ENCODE measurements around the gene ALDH6A1. TPM values are rescaled to one million over a fixed set of nuclear protein-coding genes. Genes with fewer than 3 reads are reported as not detected.

Gene ALDH6A1
- total and polyA plus RNA-seq, 2 of the 8 experiments (the other 6 are each of a cell fraction or from before 2014, with no cell fraction given), result 12.1 to 28.7 TPM

- no peak overlapping the region for H2BK15ac ChIP-seq (ENCODE audit: low read length)
- FAIRE-seq, result no peak
- POLR2A ChIA-PET (ENCODE audit: partially characterized antibody), result interaction anchor here (1.1 kb wide), 1 partner anchor 70 kb away, joined by 3 read pairs; the partner anchor contains the start of genes COQ6 and FAM161B
These were observed 64.7 kb downstream of the ALDH6A1 start for GRCh38 chr14:74019408-74020137.

More at GRCh38 chr14:74019408-74020137, 64.7 kb downstream of the ALDH6A1 start:
- H3K4ac ChIP-seq (replicated peaks; ENCODE audit: insufficient read length, low read depth, low read length), result no peak overlapping the region
- H3K4me2 ChIP-seq (ENCODE audit: insufficient read depth in 1 of 2, low read depth in 2 of 2, low read length in 2 of 2), result peak overlapping the region; percentile 82 to 84
- no peak overlapping the region for H4K91ac ChIP-seq (replicated peaks; ENCODE audit: insufficient read length, low read length)
- DNase-seq (ENCODE audit: low read depth in 1 of 2, low spot score in 2 of 2), result no peak
- peaks cover 0 to 2% (median 0%) of the 10 kb centered on the region in 4 experiments; a peak in 1 of 7 replicates for H3K4me1 ChIP-seq (replicated peaks in 1 of 4; ENCODE audit: control insufficient read depth in 3 of 4, insufficient read depth in 4 of 4, low read length in 3 of 4)
- H3K18ac ChIP-seq (ENCODE audit: extremely low read depth, low read length), result no peak overlapping the region; the same call in 1 of the 2 replicates
- no peak overlapping the region for H2BK120ac ChIP-seq (replicated peaks; ENCODE audit: low read depth, low read length)
- 13% methylated on average over 21 of the region's 21 CpGs; no CpG with 5 or more reads in 1 of the 2 experiments for WGBS, 2 experiments (ENCODE audit: extremely low coverage in 1 of 2, insufficient coverage in 1 of 2, insufficient read length in 1 of 2, insufficient replicate concordance in 2 of 2, low coverage in 1 of 2, low lambda C conversion rate in 2 of 2, missing lambda C conversion rate in 1 of 2)
- H2AK5ac ChIP-seq (ENCODE audit: low read depth, low read length), result no peak overlapping the region
- no peaks in the 10 kb centered on the region for H3K79me1 ChIP-seq (ENCODE audit: low read depth, low read length)
- no peak overlapping the region for H2BK12ac ChIP-seq (ENCODE audit: low read depth, low read length)
- no peak overlapping the region for H3K56ac ChIP-seq (replicated peaks; ENCODE audit: insufficient read length, low read depth, low read length)
- CTCF ChIA-PET (ENCODE audit: partially characterized antibody), result interaction anchor here (0.9 kb wide), 1 partner anchor 19 kb away, joined by 3 read pairs; no protein-coding TSS in a partner anchor
- no peaks in the 10 kb centered on the region for H4K20me1 ChIP-seq (replicated peaks in 1 of 2; ENCODE audit: control insufficient read depth in 1 of 2, insufficient read depth in 2 of 2, low read length in 2 of 2)
- peak overlapping the region; percentile 85; the same call in 1 of the 2 replicates for H4K8ac ChIP-seq (ENCODE audit: extremely low read depth, insufficient read depth, low read length)
- H3K79me2 ChIP-seq (ENCODE audit: control insufficient read depth in 1 of 2, insufficient read depth in 2 of 2, low read length in 2 of 2), result no peaks in the 10 kb centered on the region
- H3K14ac ChIP-seq (ENCODE audit: insufficient read length), result no peak overlapping the region
- peak overlapping the region in 2 of 4 experiments; percentile 54 to 60; a peak in 3 of 7 replicates for H3K9ac ChIP-seq (replicated peaks in 1 of 4; ENCODE audit: extremely low read depth in 1 of 4, low read depth in 3 of 4, low read length in 3 of 4)
- H2BK5ac ChIP-seq (ENCODE audit: low read depth, low read length), result no peak overlapping the region
- H2AFZ ChIP-seq (ENCODE audit: low read length), result peak overlapping the region; percentile 94; the same call in 1 of the 2 replicates
- no peak overlapping the region for H3K23ac ChIP-seq (ENCODE audit: insufficient read length)
- H2BK20ac ChIP-seq (ENCODE audit: low read length), result no peak overlapping the region
- TF ChIP-seq SRF (IDR thresholded peaks at IDR 0.05; ENCODE audit: low read depth, low read length) (no peak), TAF1 (IDR thresholded peaks at IDR 0.05; ENCODE audit: low read depth, low read length) (0 out of 2 replicates have a peak, but pooled peaks have one; percentile 7), ZNF274 (IDR thresholded peaks at IDR 0.05; ENCODE audit: borderline replicate concordance, extremely low read depth, low read length) (no peak), KDM1A (IDR thresholded peaks at IDR 0.05; ENCODE audit: borderline replicate concordance, low read length) (no peak), RXRA (IDR thresholded peaks at IDR 0.05; ENCODE audit: insufficient read depth, low read depth, low read length) (no peak), CREB1 (IDR thresholded peaks at IDR 0.05) (no peak), GTF2F1 (IDR thresholded peaks at IDR 0.05; ENCODE audit: borderline replicate concordance, low read depth, low read length) (no peak), TEAD4 (IDR thresholded peaks at IDR 0.05; ENCODE audit: low read depth, low read length) (no peak)
- H3K27ac ChIP-seq (ENCODE audit: low read depth, low read length), result no peak overlapping the region
- no peak overlapping the region for H4K5ac ChIP-seq (ENCODE audit: insufficient read length, low read depth, low read length)
- H3K27me3 ChIP-seq (replicated peaks in 1 of 4; ENCODE audit: control insufficient read depth in 3 of 4, extremely low read depth in 1 of 4, insufficient read depth in 3 of 4, low read length in 3 of 4), result no peaks in the 10 kb centered on the region
- H3K36me3 ChIP-seq (ENCODE audit: control insufficient read depth in 2 of 4, insufficient read depth in 4 of 4, low read length in 3 of 4), result no peaks in the 10 kb centered on the region
- peak overlapping the region; percentile 83 to 94 (median 88) for H3K4me3 ChIP-seq (ENCODE audit: extremely low read depth in 1 of 4, insufficient read depth in 2 of 4, low read depth in 3 of 4, low read length in 4 of 4)
- H3K23me2 ChIP-seq (ENCODE audit: low read depth, low read length), result peaks cover 8% of the 10 kb centered on the region; the same call in 1 of the 2 replicates
- no peaks in the 10 kb centered on the region for H3K9me3 ChIP-seq (ENCODE audit: insufficient read depth in 2 of 2, low read depth in 1 of 2, low read length in 1 of 2)
